Right atrium auricular region (tissue), 2 donors: ENCODE measurements around the gene C19orf18. TPM values are rescaled to one million over a fixed set of nuclear protein-coding genes. Genes with fewer than 3 reads are reported as not detected.
A peak's percentile ranks its signal among the peaks of the same experiment; 100 is the strongest.

Source experiments
- DNase-seq: peaks from one replicate; pipeline ENCODE4 v3.0.0-alpha.2; 2019; ENCODE audit warnings: low spot score
- H3K27ac ChIP-seq, 2 donors: fragments of 200-600 bp; sonication (generic); 1 replicate in 1 of 2; 2 replicates in 1 of 2; pipeline ENCODE4 v1.5.1; 2016 to 2019
- H3K27me3 ChIP-seq, 2 donors: fragments of 200-600 bp; sonication (generic); one replicate each; pipeline versions ENCODE4 v1.5.1 to v1.6.0; 2017 to 2019
- H3K36me3 ChIP-seq: fragments of 200-600 bp; sonication (generic); one replicate; pipeline ENCODE4 v1.5.1; 2016
- H3K4me1 ChIP-seq, 2 donors: fragments of 200-600 bp; sonication (generic); one replicate each; pipeline versions ENCODE4 v1.5.1 to v1.6.0; 2017 to 2019
- H3K4me3 ChIP-seq, 2 donors: fragments of 200-600 bp; sonication (generic); 1 replicate in 1 of 2; 2 replicates in 1 of 2; pipeline ENCODE4 v1.5.1; 2017 to 2019; ENCODE audit warnings: mild to moderate bottlenecking in 1 of 2, moderate library complexity in 1 of 2
- H3K9me3 ChIP-seq, 2 donors: fragments of 200-600 bp; sonication (generic); one replicate each; pipeline ENCODE4 v1.5.1; 2019
- CTCF ChIP-seq, 2 donors: fragments of 200-600 bp; sonication (generic); IDR thresholded peaks; one replicate each; pipeline ENCODE4 v1.5.1; 2019; ENCODE audit warnings: antibody characterized with exemption in 2 of 2
- total RNA-seq, 2 donors: library from RNA; depleted of rRNA; stranded (reverse); fragments of >200 nt; gene quantifications; one replicate each; pipeline ENCODE4 v1.1.0, GENCODE V29; 2016

The C19orf18 gene
- total RNA-seq, 2 donors from 2014 or later, result 1.7 TPM; not detected in 1

DNA sequence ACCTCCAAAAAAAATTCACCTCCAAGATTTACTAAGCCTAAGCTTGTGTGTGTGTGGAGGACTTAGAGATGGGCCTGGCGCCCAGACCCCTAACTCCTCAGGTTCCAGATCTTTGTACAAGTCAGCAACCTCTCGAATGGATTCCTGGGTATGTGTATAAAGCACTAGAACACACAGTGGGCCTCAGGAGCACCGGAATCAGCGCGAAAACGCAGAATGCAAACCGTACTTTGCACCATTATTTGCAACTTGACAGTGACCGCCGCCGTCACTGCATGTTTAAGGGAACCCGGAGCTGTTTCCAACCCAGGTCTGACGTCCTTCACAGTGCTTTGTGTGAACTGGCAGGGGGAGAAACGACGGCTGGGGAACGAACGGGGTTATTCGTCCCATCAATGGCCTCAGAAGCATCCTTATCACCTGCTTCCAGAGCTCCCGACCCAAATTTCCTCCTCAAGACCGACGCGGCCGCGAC is 27.6 kb upstream of the C19orf18 start:
- peaks cover 0 to 34% of the 10 kb centered on the region in 2 donors for H3K4me1 ChIP-seq
- peaks cover 0 to 42% of the 10 kb centered on the region in 2 donors for H3K9me3 ChIP-seq
- H3K27ac ChIP-seq, result peak overlapping the region; percentile 91 to 96
- peak overlapping the region; percentile 86 to 92 for H3K4me3 ChIP-seq
- no peak for TF ChIP-seq CTCF (IDR thresholded peaks at IDR 0.05)
- peaks cover 58% of the 10 kb centered on the region for H3K36me3 ChIP-seq
- no peak for DNase-seq
- no peaks in the 10 kb centered on the region for H3K27me3 ChIP-seq

GRCh38 chr19:58000677-58001076 is 26.3 kb upstream of the C19orf18 start:
- H3K36me3 ChIP-seq, result peaks cover 49% of the 10 kb centered on the region
- no peak for DNase-seq
- no peak for TF ChIP-seq CTCF (IDR thresholded peaks at IDR 0.05)
- H3K4me3 ChIP-seq, result no peak overlapping the region
- no peaks in the 10 kb centered on the region for H3K27me3 ChIP-seq
- H3K27ac ChIP-seq, result no peak overlapping the region
- peaks cover 0 to 34% of the 10 kb centered on the region in 2 donors for H3K4me1 ChIP-seq
- H3K9me3 ChIP-seq, result peaks cover 0 to 35% of the 10 kb centered on the region in 2 donors

DNA sequence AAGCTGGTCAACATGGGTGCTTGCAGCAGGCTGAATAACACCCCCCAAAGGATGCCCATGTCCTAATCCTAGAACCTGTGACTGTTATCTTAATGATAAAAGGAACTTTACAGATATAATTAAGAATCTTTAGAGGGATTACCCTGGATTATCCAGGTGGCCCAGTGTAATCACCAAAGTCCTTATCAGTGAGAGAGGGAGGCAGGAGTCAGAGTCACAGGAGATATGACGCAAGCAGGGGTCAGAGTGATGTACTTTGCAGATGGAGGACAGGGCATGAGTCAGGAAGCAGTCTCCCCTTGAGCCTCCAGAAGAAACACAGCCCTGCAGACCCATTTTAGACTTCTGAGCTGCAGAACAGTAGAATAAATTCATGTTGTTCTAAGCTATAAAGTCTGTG is 18.5 kb upstream of the C19orf18 start:
- peaks cover 54% of the 10 kb centered on the region for H3K36me3 ChIP-seq
- H3K9me3 ChIP-seq, result peaks cover 23 to 77% of the 10 kb centered on the region in 2 donors
- H3K27me3 ChIP-seq, result no peaks in the 10 kb centered on the region
- H3K4me1 ChIP-seq, result no peaks in the 10 kb centered on the region
- DNase-seq, result no peak
- no peak overlapping the region for H3K4me3 ChIP-seq
- no peak for TF ChIP-seq CTCF (IDR thresholded peaks at IDR 0.05)
- no peak overlapping the region for H3K27ac ChIP-seq

DNA sequence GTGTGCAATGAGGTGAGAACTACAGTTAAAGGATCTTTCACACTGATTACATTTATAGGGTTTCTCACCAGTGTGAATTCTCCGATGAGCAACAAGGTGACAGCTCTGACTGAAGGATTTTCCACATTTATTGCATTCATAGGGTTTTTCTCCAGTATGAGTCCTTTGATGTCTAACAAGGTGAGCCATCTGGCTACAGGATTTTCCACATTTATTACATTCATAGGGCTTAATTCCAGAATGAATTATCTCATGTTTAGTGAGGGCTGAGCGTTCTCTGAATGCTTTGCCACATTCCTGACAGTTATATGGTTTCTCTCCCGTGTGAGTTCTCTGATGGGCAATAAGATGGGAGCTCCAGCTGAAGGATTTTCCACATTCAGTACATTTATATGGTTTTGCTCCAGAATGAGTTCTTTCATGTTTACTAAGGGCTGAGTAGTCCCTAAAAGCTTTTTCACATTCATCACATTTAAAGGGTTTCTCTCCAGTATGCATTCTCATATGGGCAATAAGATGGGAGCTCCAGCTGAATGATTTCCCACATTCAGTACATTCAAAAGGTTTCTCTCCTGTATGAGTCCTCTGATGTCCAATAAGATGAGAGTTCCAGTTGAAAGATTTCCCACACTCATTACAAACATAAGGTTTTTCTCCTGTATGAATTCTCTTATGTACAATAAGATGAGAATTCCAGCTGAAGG is 4.4 kb upstream of the C19orf18 start:
- no peak for DNase-seq
- no peak overlapping the region for H3K27ac ChIP-seq
- peaks cover 77% of the 10 kb centered on the region for H3K36me3 ChIP-seq
- H3K9me3 ChIP-seq, result peaks cover 91 to 100% of the 10 kb centered on the region in 2 donors
- TF ChIP-seq CTCF (IDR thresholded peaks at IDR 0.05), result no peak
- H3K27me3 ChIP-seq, result no peaks in the 10 kb centered on the region
- no peaks in the 10 kb centered on the region for H3K4me1 ChIP-seq
- no peak overlapping the region for H3K4me3 ChIP-seq

- TF ChIP-seq CTCF (IDR thresholded peaks at IDR 0.05), result no peak
- Histone ChIP-seq H3K9me3 (peaks cover 0 to 87% of the 10 kb centered on the region in 2 donors), H3K27me3 (no peaks in the 10 kb centered on the region), H3K4me3 (no peak overlapping the region), H3K27ac (no peak overlapping the region), H3K4me1 (no peaks in the 10 kb centered on the region), H3K36me3 (no peaks in the 10 kb centered on the region)
- DNase-seq, result no peak
Observed at GRCh38 chr19:57964761-57965160, 9.6 kb downstream of the C19orf18 start.
